ENCODE measurements around the gene YAE1. TPM values are rescaled to one million over a fixed set of nuclear protein-coding genes. Genes with fewer than 3 reads are reported as not detected.

The YAE1 gene, protein sequence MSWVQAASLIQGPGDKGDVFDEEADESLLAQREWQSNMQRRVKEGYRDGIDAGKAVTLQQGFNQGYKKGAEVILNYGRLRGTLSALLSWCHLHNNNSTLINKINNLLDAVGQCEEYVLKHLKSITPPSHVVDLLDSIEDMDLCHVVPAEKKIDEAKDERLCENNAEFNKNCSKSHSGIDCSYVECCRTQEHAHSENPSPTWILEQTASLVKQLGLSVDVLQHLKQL
- total RNA-seq = 10 to 100 TPM in 1 of 2 donors, 1 to 10 TPM in 1; 4.8 to 12.0 TPM

DNA sequence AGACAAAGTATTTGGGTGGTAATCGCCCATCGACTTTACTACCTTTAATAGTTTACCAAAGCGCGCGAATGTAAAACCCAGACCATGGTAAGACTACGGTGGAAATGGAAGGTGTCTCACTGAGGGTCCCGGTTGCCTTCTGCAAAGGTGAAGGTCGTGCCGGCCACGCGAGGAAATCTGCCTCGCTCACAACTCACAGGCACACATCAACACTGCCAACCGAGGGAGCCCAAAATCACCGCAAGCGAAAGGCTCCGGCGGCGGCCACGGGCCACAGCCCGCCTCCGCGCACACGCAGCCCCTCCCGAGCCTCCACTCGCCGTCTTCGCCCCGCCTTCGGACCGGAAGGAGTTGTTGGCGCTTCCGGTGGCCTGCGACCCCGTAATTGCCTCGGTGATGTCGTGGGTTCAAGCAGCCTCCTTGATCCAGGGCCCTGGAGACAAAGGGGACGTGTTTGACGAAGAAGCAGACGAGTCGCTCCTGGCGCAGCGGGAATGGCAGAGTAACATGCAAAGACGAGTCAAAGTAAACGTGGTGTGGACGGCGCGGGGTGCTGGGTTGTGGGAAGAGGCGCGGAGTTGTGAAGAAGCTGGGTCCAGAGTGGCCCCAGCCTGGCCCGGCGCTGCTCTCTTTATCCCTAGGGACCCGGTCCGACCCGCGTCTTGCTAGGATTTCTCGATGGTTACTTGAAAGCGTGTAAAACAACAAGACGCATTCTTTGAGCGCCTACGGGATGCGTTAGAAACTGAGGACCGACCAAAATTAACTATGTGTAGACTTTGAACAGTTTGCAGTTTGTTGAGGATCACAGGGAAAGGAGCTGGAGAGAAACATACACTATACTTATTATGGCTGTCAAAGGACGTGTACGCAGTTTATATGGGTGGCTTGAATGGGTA is at the start of gene YAE1:
Gene YAE1, plus strand, starts transcription at position 382 of the 899 bp plus-strand sequence. Its CDS starts 15 bp downstream, at position 397.
- Mint-ChIP-seq H3K9me3 (no peaks in the 10 kb centered on the region), H3K27ac (peak within 1 kb of the TSS; percentile 96 to 98), H3K36me3 (peaks cover 11 to 15% of the 10 kb centered on the region in 2 donors)
- ATAC-seq = peak; percentile 97 to 98
- peak; percentile 85 to 86 for DNase-seq (ENCODE audit: low spot score in 2 of 2)

- no peak overlapping the region for H3K27ac Mint-ChIP-seq
- DNase-seq (ENCODE audit: low spot score in 2 of 2) = no peak
- ATAC-seq = no peak
- H3K36me3 Mint-ChIP-seq = no peaks in the 10 kb centered on the region
- H3K9me3 Mint-ChIP-seq = peaks cover 0 to 2% of the 10 kb centered on the region in 2 donors
These were observed 49.7 kb upstream of the YAE1 start for GRCh38 chr7:39516498-39516897.

DNA sequence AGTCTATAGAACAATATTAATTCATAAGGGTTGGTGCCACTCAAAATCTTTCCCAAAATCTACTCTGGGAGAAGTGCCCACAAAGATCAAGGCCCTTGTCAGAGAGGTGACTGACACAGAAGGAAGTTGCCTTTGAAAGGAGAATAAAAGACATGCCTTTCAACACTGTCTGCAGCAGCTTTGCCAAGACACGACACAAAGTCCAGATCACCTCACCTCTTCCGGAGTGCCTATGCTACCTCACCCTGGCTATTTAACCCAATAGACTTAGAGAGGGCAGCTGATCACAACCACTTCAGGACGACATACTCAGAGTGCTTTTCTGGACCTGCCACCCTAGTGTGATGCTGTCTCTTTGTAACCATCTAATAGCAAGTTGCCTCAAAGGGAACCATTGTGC is 49.0 kb upstream of the YAE1 start:
- H3K27ac Mint-ChIP-seq = no peak overlapping the region
- no peaks in the 10 kb centered on the region for H3K9me3 Mint-ChIP-seq
- no peaks in the 10 kb centered on the region for H3K36me3 Mint-ChIP-seq
- no peak for DNase-seq (ENCODE audit: low spot score in 2 of 2)
- ATAC-seq = no peak

GRCh38 chr7:39525926-39526325 is 40.3 kb upstream of the YAE1 start:
- no peaks in the 10 kb centered on the region for H3K36me3 Mint-ChIP-seq
- DNase-seq (ENCODE audit: low spot score in 2 of 2) (no peak), ATAC-seq (no peak)
- no peaks in the 10 kb centered on the region for H3K9me3 Mint-ChIP-seq
- H3K27ac Mint-ChIP-seq = no peak overlapping the region

DNA sequence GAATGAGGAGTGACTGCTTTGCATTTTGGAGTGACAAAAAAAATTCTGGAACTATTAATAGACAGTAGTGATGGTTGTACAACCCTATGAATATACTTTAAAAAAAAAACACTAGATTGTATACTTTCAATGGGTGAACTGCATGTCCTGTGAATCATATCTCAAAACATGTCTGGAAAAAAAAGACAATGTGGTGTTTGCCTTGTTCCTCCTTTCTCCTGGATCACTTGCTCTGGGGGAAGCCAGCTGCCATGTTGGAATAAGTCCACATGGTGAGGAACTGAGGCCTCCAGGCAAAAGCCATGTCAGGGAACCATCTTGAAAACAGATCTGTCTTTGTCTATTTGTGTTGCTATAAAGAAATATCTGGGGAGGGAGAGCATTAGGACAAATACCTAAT is 39.5 kb upstream of the YAE1 start:
- H3K9me3 Mint-ChIP-seq = no peaks in the 10 kb centered on the region
- no peak overlapping the region for H3K27ac Mint-ChIP-seq
- H3K36me3 Mint-ChIP-seq = no peaks in the 10 kb centered on the region
- ATAC-seq (no peak), DNase-seq (ENCODE audit: low spot score in 2 of 2) (no peak)

- H3K27ac Mint-ChIP-seq = no peak overlapping the region
- ATAC-seq (no peak), DNase-seq (ENCODE audit: low spot score in 2 of 2) (no peak)
These were observed 38.9 kb upstream of the YAE1 start for GRCh38 chr7:39527296-39527695.

DNA sequence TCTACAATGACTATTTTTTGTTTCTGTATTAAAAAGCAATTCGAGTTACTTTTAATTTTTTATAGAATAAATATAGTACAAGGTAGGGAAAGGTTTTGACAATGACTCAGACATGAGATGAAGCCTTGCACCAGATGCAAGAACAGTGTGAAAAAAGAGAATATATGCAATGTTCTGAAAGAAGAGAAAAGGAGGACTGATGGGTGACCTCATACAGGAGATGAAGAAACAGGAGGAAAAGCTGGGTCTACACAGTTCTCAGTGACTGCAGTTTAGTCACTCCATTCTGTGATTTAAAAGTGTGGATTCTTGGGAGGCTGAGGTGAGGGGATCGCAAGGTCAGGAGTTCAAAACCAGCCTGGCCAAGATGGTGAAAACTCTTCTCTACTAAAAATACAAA is 38.3 kb upstream of the YAE1 start:
- no peak for DNase-seq (ENCODE audit: low spot score in 2 of 2)
- no peaks in the 10 kb centered on the region for H3K9me3 Mint-ChIP-seq
- no peak for ATAC-seq
- no peaks in the 10 kb centered on the region for H3K36me3 Mint-ChIP-seq
- H3K27ac Mint-ChIP-seq = no peak overlapping the region

More at GRCh38 chr7:39527296-39527695, 38.9 kb upstream of the YAE1 start:
- Mint-ChIP-seq H3K9me3 (no peaks in the 10 kb centered on the region), H3K36me3 (no peaks in the 10 kb centered on the region)

DNA sequence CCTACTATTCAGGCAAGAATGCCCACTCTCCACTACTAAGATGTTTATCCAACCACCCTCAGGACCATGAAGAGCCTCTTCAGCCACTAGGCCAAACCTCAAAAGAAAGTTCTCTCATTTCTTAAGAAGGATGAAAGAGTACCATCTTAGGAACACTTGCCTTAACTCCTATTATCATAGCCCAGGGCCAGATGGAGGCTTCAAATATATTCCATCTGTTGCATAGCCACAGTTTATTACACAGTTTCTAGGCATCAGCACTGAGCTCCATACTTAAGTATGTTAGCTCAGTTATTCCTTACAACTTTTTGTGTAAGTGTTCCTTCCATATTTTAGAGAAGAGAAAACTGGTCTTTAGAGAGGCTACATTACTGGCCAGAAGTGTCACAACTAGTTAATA is 37.4 kb upstream of the YAE1 start:
- no peaks in the 10 kb centered on the region for H3K9me3 Mint-ChIP-seq
- H3K36me3 Mint-ChIP-seq = no peaks in the 10 kb centered on the region
- ATAC-seq (no peak), DNase-seq (ENCODE audit: low spot score in 2 of 2) (no peak)
- H3K27ac Mint-ChIP-seq = no peak overlapping the region

- H3K27ac Mint-ChIP-seq = no peak overlapping the region
- DNase-seq (ENCODE audit: low spot score in 2 of 2) = no peak
- H3K36me3 Mint-ChIP-seq = no peaks in the 10 kb centered on the region
- ATAC-seq = no peak
- no peaks in the 10 kb centered on the region for H3K9me3 Mint-ChIP-seq
These were observed 36.6 kb upstream of the YAE1 start for GRCh38 chr7:39529582-39529981.

DNA sequence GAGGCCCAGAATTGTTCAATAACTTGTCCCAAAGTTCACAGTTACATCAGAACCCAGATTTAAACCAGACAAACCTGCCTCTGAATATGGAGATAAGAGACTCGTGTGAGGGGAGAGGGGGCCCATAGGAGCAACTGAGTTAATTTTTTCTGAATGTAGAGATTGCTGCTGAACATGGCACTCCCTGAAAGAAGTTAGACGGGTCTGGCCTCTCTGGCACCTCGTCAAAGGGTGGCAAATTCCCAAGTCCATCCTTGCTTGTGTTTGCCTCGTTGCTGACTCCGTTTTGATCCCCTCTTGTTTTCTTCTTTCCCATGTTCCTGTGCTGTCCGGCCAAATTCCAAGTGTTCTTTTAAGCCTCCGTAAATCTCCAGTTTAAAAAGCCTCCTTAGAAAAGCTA is 35.2 kb upstream of the YAE1 start:
- H3K36me3 Mint-ChIP-seq = no peaks in the 10 kb centered on the region
- DNase-seq (ENCODE audit: low spot score in 2 of 2) = no peak
- ATAC-seq = no peak
- H3K9me3 Mint-ChIP-seq = no peaks in the 10 kb centered on the region
- no peak overlapping the region for H3K27ac Mint-ChIP-seq

DNA sequence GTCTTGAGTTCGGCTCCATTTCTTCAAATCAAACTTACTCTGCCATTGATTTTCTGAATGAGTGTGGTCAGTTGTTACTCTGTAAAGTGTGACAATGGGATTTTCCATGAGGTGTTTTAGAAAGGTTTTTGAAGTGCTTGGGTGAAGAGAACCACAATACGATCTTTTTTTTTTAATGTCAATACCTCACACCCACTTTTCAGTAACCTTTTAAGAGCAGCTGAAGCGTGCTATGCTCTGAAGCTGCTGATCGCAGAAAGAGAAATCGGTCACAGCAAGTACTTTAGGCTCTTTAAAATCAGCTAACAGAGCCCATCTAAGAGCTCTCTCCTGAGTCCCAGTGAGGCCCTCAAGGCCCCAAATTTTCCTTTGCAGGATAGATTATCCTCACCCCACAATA is 34.4 kb upstream of the YAE1 start:
- H3K36me3 Mint-ChIP-seq = no peaks in the 10 kb centered on the region
- ATAC-seq = no peak
- no peak for DNase-seq (ENCODE audit: low spot score in 2 of 2)
- H3K9me3 Mint-ChIP-seq = no peaks in the 10 kb centered on the region
- no peak overlapping the region for H3K27ac Mint-ChIP-seq

DNA sequence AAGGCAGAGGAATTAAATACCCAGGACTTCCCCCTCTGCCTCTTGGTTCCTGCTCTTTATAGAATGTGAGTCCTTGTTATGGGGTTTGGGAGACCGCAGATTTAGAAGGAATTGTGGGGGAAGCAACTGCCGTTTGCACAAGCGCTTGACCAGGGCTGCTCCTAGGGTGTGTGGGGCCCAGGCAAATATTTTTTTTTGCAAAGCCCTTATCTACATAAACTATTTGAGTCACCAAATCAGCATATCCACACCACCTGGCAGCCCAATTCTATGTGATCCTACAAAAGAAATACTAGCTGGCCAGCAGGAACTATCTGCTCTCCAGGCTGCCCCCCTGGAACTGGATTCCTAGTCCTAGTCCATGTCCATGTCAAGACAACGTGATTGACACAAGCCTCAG is 33.4 kb upstream of the YAE1 start:
- Mint-ChIP-seq H3K9me3 (no peaks in the 10 kb centered on the region), H3K27ac (no peak overlapping the region), H3K36me3 (no peaks in the 10 kb centered on the region)
- ATAC-seq (no peak), DNase-seq (ENCODE audit: low spot score in 2 of 2) (no peak)

GRCh38 chr7:39534599-39534998 is 31.6 kb upstream of the YAE1 start:
- Mint-ChIP-seq H3K9me3 (no peaks in the 10 kb centered on the region), H3K36me3 (no peaks in the 10 kb centered on the region), H3K27ac (no peak overlapping the region)
- DNase-seq (ENCODE audit: low spot score in 2 of 2) = no peak
- no peak for ATAC-seq

GRCh38 chr7:39535064-39535463 is 31.1 kb upstream of the YAE1 start:
- DNase-seq (ENCODE audit: low spot score in 2 of 2) (no peak), ATAC-seq (no peak)
- Mint-ChIP-seq H3K9me3 (no peaks in the 10 kb centered on the region), H3K36me3 (no peaks in the 10 kb centered on the region), H3K27ac (no peak overlapping the region)

- no peaks in the 10 kb centered on the region for H3K9me3 Mint-ChIP-seq
- ATAC-seq = no peak
- no peak for DNase-seq (ENCODE audit: low spot score in 2 of 2)
- no peaks in the 10 kb centered on the region for H3K36me3 Mint-ChIP-seq
- no peak overlapping the region for H3K27ac Mint-ChIP-seq
These were observed 30.5 kb upstream of the YAE1 start for GRCh38 chr7:39535720-39536119.

DNA sequence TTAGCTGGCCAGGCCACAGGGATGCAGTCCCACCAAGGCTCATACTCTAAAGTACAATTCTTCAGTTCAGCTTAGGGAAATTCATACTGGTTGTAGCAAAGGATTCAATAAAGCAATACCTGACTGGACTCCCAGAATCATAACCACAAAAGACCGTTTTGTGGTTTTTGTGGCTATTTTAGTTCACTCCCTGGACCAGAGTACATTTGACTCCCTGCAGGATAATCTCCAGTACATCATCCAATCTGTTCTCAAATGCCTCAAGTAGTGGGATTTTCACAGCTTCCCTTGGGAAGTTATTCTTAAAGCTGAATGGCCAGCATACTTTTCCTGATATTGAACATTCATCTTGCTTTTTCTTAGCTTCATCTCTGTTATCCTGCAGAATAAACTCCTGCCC is 29.3 kb upstream of the YAE1 start:
- DNase-seq (ENCODE audit: low spot score in 2 of 2) = no peak
- H3K27ac Mint-ChIP-seq = no peak overlapping the region
- ATAC-seq = no peak
- no peaks in the 10 kb centered on the region for H3K9me3 Mint-ChIP-seq
- H3K36me3 Mint-ChIP-seq = no peaks in the 10 kb centered on the region

DNA sequence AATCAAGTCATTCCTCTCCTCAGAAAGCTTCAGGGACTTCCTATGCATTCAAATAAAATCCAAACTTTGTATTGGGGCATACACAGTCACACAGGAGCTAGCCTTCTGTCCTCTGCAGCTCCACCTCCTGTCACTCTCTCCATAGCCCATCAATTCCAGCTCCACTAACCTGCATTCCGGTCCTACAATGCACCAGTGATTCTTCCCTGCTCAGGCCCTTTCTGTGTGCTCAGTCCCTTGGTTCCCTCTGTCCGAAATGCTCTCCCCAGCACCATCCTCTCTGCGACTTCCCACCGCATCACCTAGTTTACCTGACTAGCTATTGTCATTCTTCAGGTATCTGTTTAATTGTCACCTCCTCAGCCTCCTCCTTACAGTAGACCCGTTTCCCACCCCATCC is 26.4 kb upstream of the YAE1 start:
- DNase-seq (ENCODE audit: low spot score in 2 of 2) (no peak), ATAC-seq (no peak)
- Mint-ChIP-seq H3K9me3 (no peaks in the 10 kb centered on the region), H3K27ac (peak overlapping the region in 1 of 2 donors; percentile 44), H3K36me3 (no peaks in the 10 kb centered on the region)

- Mint-ChIP-seq H3K36me3 (no peaks in the 10 kb centered on the region), H3K9me3 (no peaks in the 10 kb centered on the region), H3K27ac (no peak overlapping the region)
- no peak for DNase-seq (ENCODE audit: low spot score in 2 of 2)
- no peak for ATAC-seq
These were observed 25.9 kb upstream of the YAE1 start for GRCh38 chr7:39540320-39540719.
